DMS79 (cell line): ENCODE measurements around the gene ELMO1.

ENCODE experiments used
- DNase-seq: peaks from one replicate; lab custom pipeline; 2025; lab: John Stamatoyannopoulos, UW

ELMO1 gene

GRCh38 chr7:36827726-36828703 lies 620.6 kb downstream of the ELMO1 start:
- no peak for DNase-seq

GRCh38 chr7:36825501-36825900 lies 623.2 kb downstream of the ELMO1 start:
- no peak for DNase-seq

- DNase-seq, result no peak
Observed at GRCh38 chr7:36823353-36823752, 625.3 kb downstream of the ELMO1 start.

- DNase-seq, result no peak
Observed at GRCh38 chr7:36821617-36822016, 627.0 kb downstream of the ELMO1 start.

GRCh38 chr7:36820527-36821170 lies 628.0 kb downstream of the ELMO1 start:
- no peak for DNase-seq

GRCh38 chr7:36819639-36820038 lies 629.0 kb downstream of the ELMO1 start:
- no peak for DNase-seq

GRCh38 chr7:36814311-36814710 lies 634.4 kb downstream of the ELMO1 start:
- no peak for DNase-seq

GRCh38 chr7:36811807-36812206 lies 636.9 kb downstream of the ELMO1 start:
- no peak for DNase-seq

GRCh38 chr7:36810489-36810888 lies 638.2 kb downstream of the ELMO1 start:
- no peak for DNase-seq

GRCh38 chr7:36810032-36810431 lies 638.6 kb downstream of the ELMO1 start:
- DNase-seq, result no peak

- DNase-seq, result no peak
Observed at GRCh38 chr7:36809510-36809909, 639.2 kb downstream of the ELMO1 start.

- no peak for DNase-seq
Observed at GRCh38 chr7:36809086-36809485, 639.6 kb downstream of the ELMO1 start.

- DNase-seq, result no peak
Observed at GRCh38 chr7:36806891-36807290, 641.8 kb downstream of the ELMO1 start.
